Activated CD4-positive, alpha-beta memory T cell treated with anti-CD3 and anti-CD28 coated beads for 36 hours (primary cell): ENCODE data around the gene STRN3. TPM values are rescaled to one million over a fixed set of nuclear protein-coding genes. Genes with fewer than 3 reads are reported as not detected.
"Not testable (repeated sequence)": the region's sequence is repeated elsewhere in the genome, so short reads cannot be mapped to it uniquely, and the experiment has no call there.

Experiments used
- CTCF ChIA-PET: fragments of 350-600 bp; sonication (Branson Sonifier 250); formaldehyde crosslinking; loops from one replicate; lab custom pipeline; 2021; ENCODE audit warnings: antibody characterized with exemption, inconsistent platforms; lab: Charles Lee
- POLR2A ChIA-PET: fragments of 350-600 bp; sonication (Branson Sonifier 250); formaldehyde crosslinking; loops from one replicate; lab custom pipeline; 2021; ENCODE audit warnings: antibody characterized with exemption; lab: Charles Lee
- DNase-seq: peaks from one replicate; pipeline ENCODE4 v3.0.0-alpha.2; 2020
- H3K27ac Mint-ChIP-seq: one replicate; pipeline ENCODE4 v1.8.0; 2021; ENCODE audit warnings: mixed read lengths
- H3K27me3 Mint-ChIP-seq: one replicate; pipeline ENCODE4 v1.8.0; 2021; ENCODE audit warnings: mixed read lengths
- H3K36me3 Mint-ChIP-seq: one replicate; pipeline ENCODE4 v1.8.0; 2021; ENCODE audit warnings: mixed read lengths
- H3K4me1 Mint-ChIP-seq: one replicate; pipeline ENCODE4 v1.8.0; 2021; ENCODE audit warnings: low read depth, mixed read lengths
- H3K4me3 Mint-ChIP-seq: one replicate; pipeline ENCODE4 v1.8.0; 2021; ENCODE audit warnings: mild to moderate bottlenecking, mixed read lengths
- H3K9me3 Mint-ChIP-seq: one replicate; pipeline ENCODE4 v1.8.0; 2021; ENCODE audit warnings: mixed read lengths
- intact Hi-C: fragments of 100-400 bp; cut with micrococcal nuclease; formaldehyde crosslinking; loops from one replicate; pipeline ENCODE4 v1.15.1; 2023
- total RNA-seq, 2 experiments: library from RNA; stranded (reverse); gene quantifications; one replicate each; pipeline ENCODE4 v1.2.3, GENCODE V29; 2021

Gene STRN3
- total RNA-seq, 2 experiments from 2014 or later, result 17.4 to 19.4 TPM

DNA sequence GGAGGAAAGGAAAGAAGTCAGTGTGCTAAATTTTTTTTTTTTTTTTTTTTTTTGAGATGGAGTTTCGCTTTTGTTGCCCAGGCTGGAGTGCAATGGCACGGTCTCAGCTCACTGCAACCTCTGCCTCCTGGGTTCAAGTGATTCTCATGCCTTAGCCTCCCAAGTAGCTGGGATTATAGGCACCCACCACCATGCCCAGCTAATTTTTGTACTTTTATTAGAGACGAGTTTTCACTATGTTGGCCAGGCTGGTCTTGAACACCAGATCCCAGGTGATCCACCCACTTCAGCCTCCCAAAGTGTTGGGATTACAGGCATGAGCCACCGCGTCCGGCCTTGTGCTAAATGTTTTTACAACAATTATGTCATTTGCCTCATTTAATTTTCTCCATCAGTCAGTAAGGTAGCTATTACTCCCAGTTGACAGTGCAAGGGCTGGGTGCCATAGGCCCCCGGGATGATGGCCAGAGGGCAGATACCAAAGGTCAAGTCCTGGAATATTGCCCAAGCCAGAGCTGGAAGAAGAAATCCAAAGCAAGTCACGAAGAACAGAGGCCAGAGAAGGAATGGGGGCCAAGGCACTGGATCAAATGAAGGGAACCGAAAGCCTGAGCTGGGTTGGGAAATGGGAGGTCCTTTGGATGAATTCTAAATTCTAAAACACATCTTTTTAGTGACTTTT, 26.9 kb upstream of the STRN3 start:
- intact Hi-C loops, POLR2A ChIA-PET: not testable (repeated sequence)
- CTCF ChIA-PET, result interaction anchor here (0.6 kb wide), 1 partner anchor 24 kb away, joined by 3 read pairs; no protein-coding TSS in a partner anchor

DNA sequence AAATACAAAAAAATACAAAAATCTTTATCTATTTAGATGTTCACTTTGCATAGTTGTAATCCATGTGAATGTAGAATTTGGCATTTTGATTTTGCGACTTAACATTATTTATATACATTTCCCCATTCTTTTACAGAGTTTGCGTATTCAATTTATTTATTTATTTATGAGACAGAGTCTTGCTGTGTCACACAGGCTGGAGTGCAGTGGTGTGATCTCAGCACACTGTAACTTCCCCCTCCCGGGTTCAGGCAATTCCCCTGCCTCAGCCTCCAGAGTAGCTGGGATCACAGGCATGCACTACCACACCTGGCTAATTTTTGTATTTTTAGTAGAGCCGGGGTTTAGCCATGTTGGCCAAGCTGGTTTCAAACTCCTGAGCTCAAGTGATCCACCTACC, 25.3 kb upstream of the STRN3 start:
- no peak for DNase-seq
- Mint-ChIP-seq H3K27me3 (no peaks in the 10 kb centered on the region), H3K36me3 (no peaks in the 10 kb centered on the region), H3K4me1 (peaks cover 5% of the 10 kb centered on the region), H3K9me3 (no peaks in the 10 kb centered on the region), H3K4me3 (no peak overlapping the region), H3K27ac (no peak overlapping the region)
- ChIA-PET POLR2A (no interaction called here), CTCF (no interaction called here)
- intact Hi-C loops, result no loop called here

More for the DNA sequence above, 26.9 kb upstream of the STRN3 start:
- H3K36me3 Mint-ChIP-seq, H3K27ac Mint-ChIP-seq, H3K9me3 Mint-ChIP-seq, H3K4me3 Mint-ChIP-seq, H3K4me1 Mint-ChIP-seq, DNase-seq, H3K27me3 Mint-ChIP-seq: not testable (repeated sequence)

DNA sequence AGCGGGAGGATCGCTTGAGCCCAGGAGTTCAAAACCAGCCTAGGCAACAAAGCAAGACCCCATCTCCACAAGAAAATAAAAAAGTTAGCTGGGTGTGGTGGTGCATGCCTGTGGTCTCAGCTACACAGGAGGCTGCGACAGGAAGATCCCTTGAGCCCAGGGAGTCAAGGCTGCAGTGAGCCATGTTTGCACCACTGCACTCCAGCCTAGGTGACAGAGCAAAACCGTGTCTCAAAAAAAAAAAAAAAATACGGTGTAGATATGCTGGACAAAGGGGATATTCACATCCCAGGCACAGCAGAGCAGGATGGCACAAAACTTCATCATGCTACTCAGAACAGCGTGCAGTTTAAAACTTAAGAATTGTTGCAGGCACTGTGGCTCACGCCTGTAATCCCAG, 24.8 kb upstream of the STRN3 start:
- ChIA-PET CTCF (no interaction called here), POLR2A (no interaction called here)
- Mint-ChIP-seq H3K36me3 (no peaks in the 10 kb centered on the region), H3K27me3 (no peaks in the 10 kb centered on the region), H3K9me3 (no peaks in the 10 kb centered on the region), H3K4me1 (peaks cover 5% of the 10 kb centered on the region), H3K4me3 (no peak overlapping the region), H3K27ac (no peak overlapping the region)
- intact Hi-C loops, result no loop called here
- no peak for DNase-seq

GRCh38 chr14:31047503-31047902, 21.3 kb upstream of the STRN3 start:
- POLR2A ChIA-PET, result no interaction called here
- no peaks in the 10 kb centered on the region for H3K9me3 Mint-ChIP-seq
- CTCF ChIA-PET, result no interaction called here
- no peaks in the 10 kb centered on the region for H3K36me3 Mint-ChIP-seq
- peaks cover 5% of the 10 kb centered on the region for H3K4me1 Mint-ChIP-seq
- H3K27ac Mint-ChIP-seq, result no peak overlapping the region
- no peak for DNase-seq
- H3K4me3 Mint-ChIP-seq, result no peak overlapping the region
- intact Hi-C loops, result no loop called here
- H3K27me3 Mint-ChIP-seq, result no peaks in the 10 kb centered on the region

DNA sequence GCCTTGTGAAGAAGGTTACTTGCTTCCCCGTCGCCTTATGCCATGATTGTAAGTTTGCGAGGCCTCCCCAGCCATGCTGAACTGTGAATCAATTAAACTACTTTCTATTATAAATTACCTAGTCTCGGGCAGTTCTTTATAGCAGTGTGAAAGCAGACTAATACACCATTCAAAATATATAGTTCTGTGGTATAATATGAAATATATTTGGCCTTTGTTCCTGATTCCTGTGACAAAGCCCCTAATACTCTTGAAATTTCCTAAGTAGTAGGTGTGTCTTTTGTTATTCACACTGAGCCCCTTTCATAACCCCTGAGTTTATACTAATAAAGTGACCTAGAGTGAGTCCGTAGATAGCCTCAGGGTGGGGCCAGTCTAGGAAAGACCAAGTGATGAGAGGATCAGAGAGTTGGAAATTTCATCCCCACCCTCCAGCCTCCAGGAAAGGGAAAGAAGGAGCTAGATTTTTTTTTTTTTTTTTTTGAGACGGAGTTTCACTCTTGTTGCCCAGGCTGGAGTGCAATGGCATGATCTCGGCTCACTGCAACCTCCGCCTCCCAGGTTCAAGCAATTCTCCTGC, 19.4 kb upstream of the STRN3 start:
- POLR2A ChIA-PET, result no interaction called here
- Mint-ChIP-seq H3K36me3 (no peaks in the 10 kb centered on the region), H3K27me3 (no peaks in the 10 kb centered on the region), H3K4me3 (no peak overlapping the region), H3K27ac (no peak overlapping the region), H3K9me3 (no peaks in the 10 kb centered on the region), H3K4me1 (peaks cover 5% of the 10 kb centered on the region)
- CTCF ChIA-PET, result no interaction called here
- intact Hi-C loops, result no loop called here
- DNase-seq, result no peak

DNA sequence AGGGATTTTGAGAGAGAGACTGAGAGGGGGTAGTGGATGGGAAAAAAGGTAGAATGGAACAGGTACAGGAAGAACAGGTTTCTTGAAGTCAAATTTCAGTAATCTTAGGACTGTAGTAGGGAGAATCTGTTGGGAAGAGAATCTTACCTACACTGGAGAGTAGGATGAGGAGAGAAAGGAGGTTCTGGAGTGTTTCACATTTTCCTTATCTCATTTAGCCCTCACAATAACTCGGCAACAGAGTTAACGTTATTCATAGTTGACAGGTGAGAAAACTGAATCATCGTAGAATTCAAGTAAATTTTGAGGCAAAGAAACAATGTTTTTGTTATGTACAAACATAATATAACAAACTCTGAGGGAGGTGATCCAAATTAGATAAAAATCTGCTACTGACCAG, 17.2 kb upstream of the STRN3 start:
- Mint-ChIP-seq H3K27me3 (no peaks in the 10 kb centered on the region), H3K36me3 (no peaks in the 10 kb centered on the region), H3K4me1 (peaks cover 5% of the 10 kb centered on the region), H3K9me3 (no peaks in the 10 kb centered on the region), H3K4me3 (no peak overlapping the region), H3K27ac (no peak overlapping the region)
- intact Hi-C loops, result no loop called here
- DNase-seq, result no peak
- POLR2A ChIA-PET, result interaction anchor here (0.6 kb wide), 1 partner anchor 23 kb away, joined by 3 read pairs; no protein-coding TSS in a partner anchor
- CTCF ChIA-PET, result interaction anchor here (0.6 kb wide), 1 partner anchor 600 kb away, joined by 3 read pairs; no protein-coding TSS in a partner anchor

- H3K4me3 Mint-ChIP-seq, H3K27me3 Mint-ChIP-seq, H3K4me1 Mint-ChIP-seq, H3K36me3 Mint-ChIP-seq, intact Hi-C loops, CTCF ChIA-PET, H3K27ac Mint-ChIP-seq, DNase-seq, H3K9me3 Mint-ChIP-seq: not testable (repeated sequence)
- POLR2A ChIA-PET, result interaction anchor here (0.6 kb wide), 1 partner anchor 24 kb away, joined by 3 read pairs; no protein-coding TSS in a partner anchor
These were observed 16.7 kb upstream of the STRN3 start for GRCh38 chr14:31042893-31043292.

- H3K9me3 Mint-ChIP-seq, result no peaks in the 10 kb centered on the region
- H3K4me1 Mint-ChIP-seq, result peaks cover 5% of the 10 kb centered on the region
- peaks cover under 1% of the 10 kb centered on the region for H3K36me3 Mint-ChIP-seq
- H3K27ac Mint-ChIP-seq, result no peak overlapping the region
- no peaks in the 10 kb centered on the region for H3K27me3 Mint-ChIP-seq
- intact Hi-C loops, result no loop called here
- H3K4me3 Mint-ChIP-seq, result no peak overlapping the region
- ChIA-PET POLR2A (interaction anchor here (0.7 kb wide), 1 partner anchor 10 kb away, joined by 5 read pairs; no protein-coding TSS in a partner anchor), CTCF (no interaction called here)
- DNase-seq, result no peak
These were observed 16.1 kb upstream of the STRN3 start for GRCh38 chr14:31042300-31042699.

- Mint-ChIP-seq H3K4me3 (no peak overlapping the region), H3K27ac (no peak overlapping the region), H3K36me3 (peaks cover 3% of the 10 kb centered on the region), H3K9me3 (no peaks in the 10 kb centered on the region), H3K27me3 (no peaks in the 10 kb centered on the region), H3K4me1 (no peaks in the 10 kb centered on the region)
- DNase-seq, result no peak
- ChIA-PET CTCF (interaction anchor here (1.2 kb wide), 1 partner anchor 12 kb away, joined by 3 read pairs; the partner anchor contains the start of gene STRN3), POLR2A (no interaction called here)
- intact Hi-C loops, result no loop called here
These were observed 12.5 kb upstream of the STRN3 start for GRCh38 chr14:31038521-31039166.

DNA sequence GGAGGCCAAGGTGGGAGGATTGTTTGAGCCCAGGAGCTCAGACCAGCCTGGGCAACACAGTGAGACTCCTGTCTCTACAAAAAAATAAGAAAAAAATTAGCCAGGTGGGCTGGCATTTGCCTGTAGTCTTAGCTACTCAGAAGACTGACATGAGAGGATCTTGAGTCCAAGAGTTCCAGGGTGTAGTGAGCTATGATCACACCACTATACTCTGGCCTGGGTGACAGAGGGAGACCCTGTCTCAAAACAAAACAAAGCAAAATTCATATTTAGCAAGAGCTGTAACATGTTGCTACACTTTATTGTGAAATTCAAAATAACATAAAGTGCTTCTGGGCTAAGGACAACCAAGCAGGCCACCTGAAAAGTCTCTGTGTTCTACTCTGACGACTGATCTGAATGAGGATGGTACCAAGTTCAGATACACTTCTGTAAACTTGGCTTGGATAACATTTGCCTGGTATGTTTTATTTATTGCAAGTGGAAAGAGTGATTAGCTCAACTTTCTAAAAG, 11.6 kb upstream of the STRN3 start:
- peaks cover 3% of the 10 kb centered on the region for H3K36me3 Mint-ChIP-seq
- peaks cover 3% of the 10 kb centered on the region for H3K4me1 Mint-ChIP-seq
- CTCF ChIA-PET, result no interaction called here
- no peaks in the 10 kb centered on the region for H3K9me3 Mint-ChIP-seq
- no peaks in the 10 kb centered on the region for H3K27me3 Mint-ChIP-seq
- no peak overlapping the region for H3K4me3 Mint-ChIP-seq
- no peak for DNase-seq
- H3K27ac Mint-ChIP-seq, result no peak overlapping the region
- intact Hi-C loops, result no loop called here
- POLR2A ChIA-PET, result no interaction called here

DNA sequence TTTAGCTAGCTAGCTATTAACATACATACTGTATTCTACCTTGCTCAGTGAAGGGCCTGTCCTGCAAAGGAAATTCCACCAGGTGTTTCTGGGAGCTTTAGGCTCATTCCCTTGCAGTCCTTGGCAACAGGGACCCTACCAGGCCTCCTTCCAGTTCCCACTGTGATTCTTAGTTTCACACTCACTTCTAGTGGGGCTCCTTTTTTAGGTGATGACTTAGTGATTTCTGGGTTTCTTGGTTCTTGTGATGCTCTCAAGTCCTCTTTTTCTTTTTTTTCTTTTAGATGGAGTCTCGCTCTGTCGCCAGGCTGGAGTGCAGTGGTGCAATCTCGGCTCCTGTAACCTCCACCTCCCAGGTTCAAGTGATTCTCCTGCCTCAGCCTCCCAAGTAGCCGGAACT, 10.4 kb upstream of the STRN3 start:
- POLR2A ChIA-PET, result no interaction called here
- intact Hi-C loops, result no loop called here
- Mint-ChIP-seq H3K36me3 (peaks cover 3% of the 10 kb centered on the region), H3K4me1 (peaks cover 8% of the 10 kb centered on the region), H3K27me3 (no peaks in the 10 kb centered on the region), H3K27ac (no peak overlapping the region), H3K4me3 (no peak overlapping the region), H3K9me3 (no peaks in the 10 kb centered on the region)
- DNase-seq, result no peak
- CTCF ChIA-PET, result no interaction called here

- CTCF ChIA-PET, result no interaction called here
These were observed 4.3 kb upstream of the STRN3 start for GRCh38 chr14:31030469-31030868.

More at GRCh38 chr14:31030469-31030868, 4.3 kb upstream of the STRN3 start:
- no peaks in the 10 kb centered on the region for H3K9me3 Mint-ChIP-seq
- intact Hi-C loops, result no loop called here
- H3K4me1 Mint-ChIP-seq, result peaks cover 42% of the 10 kb centered on the region
- H3K36me3 Mint-ChIP-seq, result no peaks in the 10 kb centered on the region
- H3K27me3 Mint-ChIP-seq, result no peaks in the 10 kb centered on the region
- H3K4me3 Mint-ChIP-seq, result no peak overlapping the region
- no peak overlapping the region for H3K27ac Mint-ChIP-seq
- POLR2A ChIA-PET, result no interaction called here
- DNase-seq, result no peak
